Measurements from ENCODE around the gene BCL6.
A peak's percentile ranks its signal among the peaks of the same experiment; 100 is the strongest.

BCL6 gene

DNA sequence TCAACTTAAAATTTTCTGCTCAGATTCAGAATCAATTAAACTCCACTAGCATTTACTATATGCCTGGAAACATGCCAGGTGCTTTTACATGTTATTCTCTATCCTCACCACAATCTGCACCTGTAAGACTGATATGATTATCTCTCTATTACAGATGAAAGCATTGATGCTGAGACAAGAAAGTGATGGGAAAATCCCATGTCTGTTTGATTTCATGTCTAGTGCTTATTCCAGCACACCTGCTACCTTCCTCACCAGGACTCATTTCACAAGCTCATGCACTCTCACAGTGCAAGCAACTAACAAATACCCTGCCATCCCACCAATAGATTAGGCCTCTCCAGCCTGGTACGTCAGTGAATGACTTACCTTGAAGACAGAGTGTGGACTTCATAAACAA, 25.0 kb upstream of the BCL6 start:
- Mint-ChIP-seq H3K36me3 (ENCODE audit: low read depth) (no peaks in the 10 kb centered on the region), H3K4me3 (no peak overlapping the region), H3K4me1 (ENCODE audit: low read depth) (peaks cover 53% of the 10 kb centered on the region), H3K9me3 (no peaks in the 10 kb centered on the region), H3K27me3 (no peaks in the 10 kb centered on the region), H3K27ac (peak overlapping the region; percentile 53)

DNA sequence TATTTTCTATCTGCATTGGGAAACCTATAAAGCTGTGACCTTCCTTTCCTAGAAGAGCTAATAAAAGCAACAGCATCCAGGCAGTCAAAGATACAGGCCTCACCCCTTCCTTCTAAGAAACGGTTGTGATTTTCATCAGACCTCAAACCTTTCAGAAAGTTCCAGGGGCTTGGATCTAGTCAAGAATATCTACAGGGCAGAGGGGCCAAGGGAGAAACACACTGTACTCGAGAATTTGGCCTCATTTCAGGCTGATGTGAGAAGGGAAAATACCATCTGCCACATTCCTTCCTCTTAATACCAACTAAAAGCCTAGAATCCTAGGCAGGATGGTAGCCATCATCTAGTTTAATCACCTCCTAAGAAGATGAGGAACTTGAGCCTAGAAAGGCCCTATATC, 24.5 kb upstream of the BCL6 start:
- no peaks in the 10 kb centered on the region for H3K27me3 Mint-ChIP-seq
- H3K27ac Mint-ChIP-seq = peak overlapping the region; percentile 53
- no peak overlapping the region for H3K4me3 Mint-ChIP-seq
- no peaks in the 10 kb centered on the region for H3K36me3 Mint-ChIP-seq (ENCODE audit: low read depth)
- no peaks in the 10 kb centered on the region for H3K9me3 Mint-ChIP-seq
- H3K4me1 Mint-ChIP-seq (ENCODE audit: low read depth) = peaks cover 56% of the 10 kb centered on the region

DNA sequence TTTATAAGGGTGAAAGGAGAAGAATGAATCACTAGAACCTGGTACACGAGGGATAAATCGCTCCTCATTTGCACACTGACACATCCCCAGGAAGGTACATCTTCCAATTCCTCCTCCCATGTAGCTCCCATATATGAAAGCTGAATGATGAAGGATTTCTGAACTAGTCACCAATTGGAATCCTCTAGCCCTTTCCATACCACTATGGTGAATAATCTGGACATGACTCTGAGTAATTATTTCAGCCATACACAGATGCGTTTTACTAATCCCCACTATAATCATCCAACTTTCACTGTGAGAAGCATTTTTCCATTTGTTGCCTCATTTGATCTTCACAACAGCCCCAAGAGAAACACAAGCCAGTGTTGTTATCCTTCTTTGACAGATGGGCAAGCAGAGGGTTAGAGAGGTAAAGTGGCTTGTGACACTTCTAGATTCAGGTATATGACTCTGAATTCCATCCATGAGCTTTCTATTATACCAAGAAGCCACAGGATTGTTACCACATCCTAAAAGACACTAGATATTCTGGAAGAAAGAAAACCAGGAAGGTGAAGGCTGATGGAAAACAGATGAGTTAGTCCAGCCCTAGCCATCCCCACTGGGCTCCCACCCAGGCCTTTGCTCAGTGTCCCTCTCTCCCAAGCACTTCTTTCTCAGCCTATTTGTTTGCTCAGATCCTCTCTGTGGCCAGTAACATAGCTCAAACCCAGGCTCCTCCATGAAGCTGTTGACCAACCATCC, 22.2 kb upstream of the BCL6 start:
- Mint-ChIP-seq H3K4me1 (ENCODE audit: low read depth) (peaks cover 42% of the 10 kb centered on the region), H3K27ac (no peak overlapping the region), H3K4me3 (no peak overlapping the region)

DNA sequence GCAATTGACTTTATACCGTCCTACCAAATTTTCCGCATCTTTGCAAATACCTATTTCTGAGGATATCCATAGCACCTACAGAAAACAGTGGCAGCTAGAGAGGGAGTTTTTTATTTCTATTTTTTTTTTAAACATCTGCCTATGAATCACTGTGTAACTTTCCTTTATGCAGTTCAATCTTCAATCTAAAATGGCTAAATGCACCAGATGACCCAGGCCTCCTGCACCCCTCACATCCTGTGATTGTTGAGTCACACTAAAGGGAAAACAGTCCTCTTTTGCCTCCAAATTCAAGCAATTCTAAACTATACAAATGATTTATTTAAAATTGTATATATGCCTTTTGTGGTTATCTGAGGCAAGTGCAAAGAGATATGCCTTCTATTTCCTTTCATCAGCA, 20.1 kb upstream of the BCL6 start:
- peaks cover 32% of the 10 kb centered on the region for H3K4me1 Mint-ChIP-seq (ENCODE audit: low read depth)
- peaks cover 4% of the 10 kb centered on the region for H3K27me3 Mint-ChIP-seq
- no peaks in the 10 kb centered on the region for H3K36me3 Mint-ChIP-seq (ENCODE audit: low read depth)
- H3K4me3 Mint-ChIP-seq = no peak overlapping the region
- no peak overlapping the region for H3K27ac Mint-ChIP-seq
- no peaks in the 10 kb centered on the region for H3K9me3 Mint-ChIP-seq

More for the DNA sequence above, 22.2 kb upstream of the BCL6 start:
- H3K9me3 Mint-ChIP-seq = no peaks in the 10 kb centered on the region
- no peaks in the 10 kb centered on the region for H3K36me3 Mint-ChIP-seq (ENCODE audit: low read depth)
- no peaks in the 10 kb centered on the region for H3K27me3 Mint-ChIP-seq

DNA sequence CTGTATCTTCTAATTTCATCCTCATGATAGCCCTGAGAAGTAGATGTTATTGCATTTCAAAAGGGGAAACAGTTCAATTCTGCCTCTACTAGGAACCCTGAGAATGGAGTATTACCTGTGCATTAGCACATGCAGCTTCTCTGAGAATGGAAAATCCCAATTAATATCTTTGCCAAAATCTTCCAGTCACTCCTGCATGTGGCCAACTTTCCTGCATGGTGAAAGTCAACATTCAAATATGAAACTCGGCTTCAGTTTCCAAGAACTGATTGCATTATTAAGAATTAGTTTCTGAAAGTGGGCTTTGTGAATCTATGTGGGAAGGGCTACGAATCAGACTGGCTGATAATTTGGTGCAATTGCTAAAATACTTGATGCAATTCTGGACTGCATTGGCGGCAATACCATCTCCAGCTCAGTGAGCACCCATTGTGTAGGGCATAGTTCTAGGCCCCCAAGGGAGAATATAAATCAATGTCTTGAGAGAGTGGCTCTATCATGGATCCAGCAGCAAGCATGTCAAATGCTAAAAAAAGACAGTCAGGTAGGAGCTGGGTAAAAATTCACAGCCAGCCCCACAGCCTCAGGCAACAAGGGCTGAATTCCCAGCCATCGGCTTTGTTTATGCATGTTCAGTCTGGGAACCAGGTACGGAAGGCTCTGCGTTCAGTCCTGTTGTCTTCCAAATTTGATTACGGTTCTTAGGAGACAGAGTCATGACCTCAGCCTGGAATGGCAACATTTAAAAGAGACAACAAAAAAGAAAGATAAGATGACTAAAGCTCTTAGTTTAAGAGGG, 18.8 kb upstream of the BCL6 start:
- Mint-ChIP-seq H3K4me1 (ENCODE audit: low read depth) (peaks cover 19% of the 10 kb centered on the region), H3K36me3 (ENCODE audit: low read depth) (no peaks in the 10 kb centered on the region), H3K9me3 (no peaks in the 10 kb centered on the region), H3K4me3 (no peak overlapping the region), H3K27ac (peak overlapping the region; percentile 5), H3K27me3 (peaks cover 4% of the 10 kb centered on the region)

DNA sequence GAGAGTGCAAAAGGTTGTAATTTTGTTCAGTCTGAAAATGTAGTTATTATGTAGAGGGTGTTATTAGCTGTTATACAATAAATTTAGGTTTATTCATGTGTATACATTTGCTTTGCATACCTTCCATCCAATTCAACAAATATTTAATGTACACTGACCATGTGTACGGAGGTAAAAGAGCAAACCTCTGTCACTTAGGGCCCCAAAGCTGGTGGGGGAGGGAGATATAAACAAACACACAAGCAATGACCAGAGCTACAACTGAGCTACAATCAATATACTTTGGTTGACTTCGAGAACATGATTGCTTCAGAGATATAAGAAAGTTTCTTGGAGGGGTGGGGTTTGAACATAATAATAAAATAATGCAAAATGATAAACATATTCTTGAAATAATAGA, 17.5 kb upstream of the BCL6 start:
- H3K36me3 Mint-ChIP-seq (ENCODE audit: low read depth) = no peaks in the 10 kb centered on the region
- H3K27ac Mint-ChIP-seq = no peak overlapping the region
- peaks cover 12% of the 10 kb centered on the region for H3K4me1 Mint-ChIP-seq (ENCODE audit: low read depth)
- no peak overlapping the region for H3K4me3 Mint-ChIP-seq
- peaks cover 4% of the 10 kb centered on the region for H3K27me3 Mint-ChIP-seq
- no peaks in the 10 kb centered on the region for H3K9me3 Mint-ChIP-seq

DNA sequence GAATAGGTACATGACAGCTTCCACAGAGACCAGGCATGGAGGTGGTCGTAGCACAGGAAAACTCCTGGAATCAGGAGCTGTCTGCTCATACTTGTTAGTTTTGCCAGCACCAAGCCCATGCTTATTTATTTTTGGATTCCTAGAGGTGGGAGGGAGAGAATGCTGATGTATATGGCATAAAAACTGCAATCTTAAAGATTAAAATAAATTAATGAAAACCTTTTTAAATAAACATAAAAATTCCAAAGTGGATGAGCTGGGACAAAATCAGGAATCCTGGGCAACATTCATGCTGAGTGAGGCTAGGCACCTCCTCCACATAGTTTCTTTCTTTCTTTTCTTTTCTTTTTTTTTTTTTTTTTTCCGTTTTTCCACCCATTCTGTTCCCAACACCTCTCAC, 14.3 kb upstream of the BCL6 start:
- H3K27ac Mint-ChIP-seq = no peak overlapping the region
- peaks cover 4% of the 10 kb centered on the region for H3K27me3 Mint-ChIP-seq
- no peaks in the 10 kb centered on the region for H3K4me1 Mint-ChIP-seq (ENCODE audit: low read depth)
- H3K9me3 Mint-ChIP-seq = no peaks in the 10 kb centered on the region
- H3K4me3 Mint-ChIP-seq = no peak overlapping the region
- no peaks in the 10 kb centered on the region for H3K36me3 Mint-ChIP-seq (ENCODE audit: low read depth)

DNA sequence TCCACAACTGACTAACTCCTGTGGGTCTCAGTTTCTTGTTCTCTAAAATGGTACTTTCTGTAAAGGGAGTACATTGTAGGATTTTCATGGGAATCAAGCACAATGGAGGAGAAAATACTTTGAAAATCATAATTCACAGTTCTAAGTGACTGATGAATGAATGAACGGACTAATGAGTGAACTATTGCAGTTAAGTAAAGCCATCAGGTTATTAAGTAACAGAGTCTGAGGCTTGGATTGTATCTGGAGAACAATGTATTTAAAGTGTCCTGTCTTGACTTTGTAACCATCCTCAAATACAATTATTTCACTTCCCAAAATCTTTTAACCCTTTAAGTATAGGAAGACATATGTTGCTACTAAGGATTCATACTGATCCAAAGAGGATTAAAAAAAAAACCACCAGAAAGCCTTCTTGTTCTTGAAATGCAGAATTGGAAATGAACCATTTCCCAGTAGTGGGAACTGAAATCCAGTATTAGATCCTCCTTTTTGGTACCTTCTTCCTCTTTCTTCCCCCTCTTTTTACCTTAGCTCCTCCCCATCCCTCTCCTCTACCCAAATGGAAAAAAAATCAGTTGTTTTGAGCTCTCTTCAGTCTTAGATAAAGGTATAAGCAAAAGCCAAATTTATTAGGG, 13.2 kb upstream of the BCL6 start:
- Mint-ChIP-seq H3K27me3 (peaks cover 4% of the 10 kb centered on the region), H3K4me1 (ENCODE audit: low read depth) (no peaks in the 10 kb centered on the region), H3K9me3 (no peaks in the 10 kb centered on the region), H3K36me3 (ENCODE audit: low read depth) (no peaks in the 10 kb centered on the region), H3K4me3 (no peak overlapping the region), H3K27ac (no peak overlapping the region)

DNA sequence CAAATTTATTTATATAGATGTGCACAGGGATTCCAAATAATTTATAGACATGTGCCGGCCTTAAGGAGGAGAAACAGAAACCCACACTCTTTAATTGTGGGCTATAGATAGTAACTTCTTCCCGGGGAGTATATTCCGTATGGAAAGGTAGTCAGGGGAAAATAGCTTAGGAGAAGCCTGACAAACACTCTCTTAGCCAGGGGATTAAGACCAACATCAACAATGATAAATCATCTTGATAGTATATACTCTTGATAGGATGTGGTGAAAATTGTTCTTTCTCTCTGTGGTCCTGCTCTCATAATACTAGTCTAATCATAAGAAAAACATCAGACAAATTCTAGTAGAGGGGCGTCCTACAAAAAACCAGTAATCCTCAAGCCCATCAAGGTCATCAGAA, 8.2 kb upstream of the BCL6 start:
- Mint-ChIP-seq H3K27ac (no peak overlapping the region), H3K36me3 (ENCODE audit: low read depth) (no peaks in the 10 kb centered on the region), H3K4me1 (ENCODE audit: low read depth) (peaks cover 33% of the 10 kb centered on the region), H3K4me3 (no peak overlapping the region), H3K9me3 (no peaks in the 10 kb centered on the region), H3K27me3 (no peaks in the 10 kb centered on the region)

DNA sequence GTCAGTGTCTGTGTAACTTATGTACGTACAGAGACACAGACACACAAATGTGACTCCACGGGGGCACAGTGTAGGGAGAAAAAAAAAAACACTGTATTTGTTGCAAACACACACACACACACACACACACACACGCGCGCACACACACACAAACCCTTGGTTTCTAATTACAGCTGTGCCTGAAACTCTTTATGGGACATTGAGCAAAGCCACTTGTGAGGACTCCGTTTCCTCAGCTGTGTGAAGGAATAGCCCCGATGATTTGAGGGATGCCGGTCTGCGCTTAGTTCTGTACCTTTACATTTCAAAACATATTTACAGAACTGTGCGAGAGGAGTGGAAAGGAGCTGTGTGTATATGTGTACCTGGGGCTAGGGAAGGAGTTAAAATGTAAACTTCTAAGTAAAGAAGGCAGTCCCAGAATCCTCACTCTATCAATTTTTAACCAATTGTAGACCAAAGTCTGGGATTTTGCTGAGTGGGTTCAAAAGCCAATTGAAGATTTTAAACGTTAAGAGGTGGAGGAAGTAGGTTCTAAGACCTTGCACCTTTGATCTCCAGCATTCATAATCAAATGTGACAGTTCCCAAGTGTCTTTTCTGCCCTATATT, 5.3 kb upstream of the BCL6 start:
- H3K27me3 Mint-ChIP-seq = no peaks in the 10 kb centered on the region
- peaks cover 61% of the 10 kb centered on the region for H3K4me1 Mint-ChIP-seq (ENCODE audit: low read depth)
- H3K9me3 Mint-ChIP-seq = no peaks in the 10 kb centered on the region
- peak overlapping the region; percentile 59 for H3K27ac Mint-ChIP-seq
- H3K4me3 Mint-ChIP-seq = peak overlapping the region; percentile 3
- no peaks in the 10 kb centered on the region for H3K36me3 Mint-ChIP-seq (ENCODE audit: low read depth)

DNA sequence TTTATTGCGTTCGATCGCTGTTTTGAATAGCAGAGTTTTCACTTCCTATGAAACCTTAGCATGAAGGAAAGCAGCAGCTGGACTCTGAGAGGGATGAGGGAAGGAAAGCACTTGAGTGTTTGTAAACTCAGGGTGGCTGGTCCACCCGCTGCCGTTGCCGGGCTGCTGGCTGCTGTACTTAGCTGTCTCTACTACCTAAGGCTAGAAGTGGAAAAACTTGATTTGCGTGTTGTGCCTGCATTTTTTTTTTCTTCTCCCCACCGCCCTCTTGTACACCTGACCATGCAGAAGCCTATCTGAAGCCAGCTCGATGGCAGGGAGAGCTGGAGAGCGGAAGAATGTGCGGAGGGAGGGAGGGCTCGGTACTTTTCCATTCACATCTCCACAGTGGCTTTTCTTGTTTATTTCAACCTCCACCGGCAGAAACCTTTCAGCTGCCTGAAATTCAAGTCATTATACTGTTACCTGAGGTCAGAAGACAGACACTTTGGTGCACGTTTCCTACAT, 4.8 kb upstream of the BCL6 start:
- H3K4me3 Mint-ChIP-seq = peak overlapping the region; percentile 35
- H3K9me3 Mint-ChIP-seq = no peaks in the 10 kb centered on the region
- peak overlapping the region; percentile 28 for H3K27ac Mint-ChIP-seq
- no peaks in the 10 kb centered on the region for H3K36me3 Mint-ChIP-seq (ENCODE audit: low read depth)
- no peaks in the 10 kb centered on the region for H3K27me3 Mint-ChIP-seq
- peaks cover 65% of the 10 kb centered on the region for H3K4me1 Mint-ChIP-seq (ENCODE audit: low read depth)

DNA sequence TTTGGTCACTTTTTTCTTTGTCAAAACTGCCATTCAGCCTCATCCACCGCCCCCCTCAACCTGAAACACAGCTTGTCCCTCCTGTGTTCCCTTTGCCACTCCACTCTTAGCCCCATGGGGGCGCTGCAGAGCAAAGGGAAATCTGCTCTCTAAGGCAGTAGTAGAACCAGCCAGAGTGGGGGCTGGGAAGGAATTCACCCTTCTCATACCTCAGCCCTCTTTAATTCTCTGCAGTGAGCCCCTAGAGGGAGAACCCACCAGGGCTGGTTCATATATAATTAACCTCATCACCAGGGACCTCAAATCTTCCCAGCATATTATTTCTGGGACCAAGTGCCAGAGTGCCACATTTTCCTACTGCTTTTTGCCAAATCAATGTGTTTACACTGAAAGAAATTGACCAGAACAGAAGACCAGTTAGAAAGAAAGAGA, 2.8 kb upstream of the BCL6 start:
- Mint-ChIP-seq H3K36me3 (ENCODE audit: low read depth) (peaks cover 4% of the 10 kb centered on the region), H3K4me3 (no peak overlapping the region), H3K27ac (peak overlapping the region; percentile 98), H3K27me3 (no peaks in the 10 kb centered on the region), H3K4me1 (ENCODE audit: low read depth) (peaks cover 65% of the 10 kb centered on the region), H3K9me3 (no peaks in the 10 kb centered on the region)

DNA sequence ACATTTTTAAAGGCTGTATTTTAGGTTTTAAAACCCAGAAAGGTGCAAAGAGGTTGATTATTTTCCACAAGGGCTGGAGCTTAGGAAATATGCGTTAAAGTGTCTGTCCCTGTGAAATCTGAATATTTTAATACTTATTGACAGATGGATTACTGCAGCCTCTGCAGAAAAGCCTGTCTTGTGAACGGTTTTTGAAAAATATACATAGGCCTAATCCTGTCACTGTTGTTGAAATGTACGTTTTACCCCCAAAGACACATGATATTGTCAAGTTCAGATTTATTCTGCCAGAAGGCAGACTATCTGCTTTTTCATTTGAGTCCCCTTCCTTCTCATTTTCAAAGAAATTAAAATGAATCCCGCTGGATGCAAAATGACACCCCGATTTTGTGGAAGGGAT, 2.2 kb upstream of the BCL6 start:
- peak overlapping the region; percentile 98 for H3K27ac Mint-ChIP-seq
- peak overlapping the region; percentile 92 for H3K4me3 Mint-ChIP-seq
- peaks cover 4% of the 10 kb centered on the region for H3K36me3 Mint-ChIP-seq (ENCODE audit: low read depth)
- H3K4me1 Mint-ChIP-seq (ENCODE audit: low read depth) = peaks cover 70% of the 10 kb centered on the region
- no peaks in the 10 kb centered on the region for H3K27me3 Mint-ChIP-seq
- no peaks in the 10 kb centered on the region for H3K9me3 Mint-ChIP-seq

DNA sequence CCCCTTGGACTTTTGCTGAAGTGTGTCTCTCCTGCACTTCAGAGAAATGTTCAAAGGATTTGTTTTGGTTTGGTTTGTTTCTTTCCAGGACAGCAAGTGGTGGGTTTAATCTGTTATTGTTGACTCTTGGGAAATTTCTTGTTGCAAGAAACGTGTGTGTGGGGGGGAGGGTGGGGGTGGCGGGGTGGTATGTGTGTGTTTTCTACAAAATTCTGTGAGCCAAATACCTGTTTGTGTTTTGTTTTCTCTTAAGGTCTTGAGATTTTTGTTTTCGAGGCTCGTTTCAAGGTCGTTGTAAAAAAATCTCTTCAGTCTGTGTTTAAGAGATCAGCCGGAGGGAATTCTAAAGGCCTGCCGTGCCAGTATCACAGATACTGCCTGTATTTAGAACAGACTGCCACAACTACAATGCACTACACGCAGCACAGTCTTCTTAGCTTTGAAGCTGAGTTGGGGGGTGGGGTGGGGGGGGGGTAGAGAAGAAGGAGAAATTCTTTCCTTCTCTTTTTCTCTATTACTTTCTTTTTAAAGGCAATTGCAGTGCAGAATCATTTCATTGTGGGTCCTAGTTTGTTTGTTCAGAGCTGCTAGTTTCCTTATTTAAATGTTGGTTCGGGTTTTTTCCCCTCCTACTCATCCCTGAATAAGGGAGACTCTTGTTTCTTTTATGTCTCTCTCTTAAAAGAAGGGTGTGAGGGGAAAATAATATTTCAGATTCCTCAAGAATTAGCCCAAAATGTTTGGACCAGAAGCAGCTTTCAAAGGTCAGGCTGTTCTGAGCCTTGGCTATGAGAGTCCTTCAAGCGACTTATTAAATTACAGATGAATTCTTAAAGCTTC, 1.4 kb upstream of the BCL6 start:
- peaks cover 78% of the 10 kb centered on the region for H3K4me1 Mint-ChIP-seq (ENCODE audit: low read depth)
- H3K36me3 Mint-ChIP-seq (ENCODE audit: low read depth) = peaks cover 4% of the 10 kb centered on the region
- H3K4me3 Mint-ChIP-seq = peak overlapping the region; percentile 92
- no peaks in the 10 kb centered on the region for H3K27me3 Mint-ChIP-seq
- no peaks in the 10 kb centered on the region for H3K9me3 Mint-ChIP-seq
- peak overlapping the region; percentile 98 for H3K27ac Mint-ChIP-seq
